ENCODE results near the gene SERPINE2.

The SERPINE2 gene

GRCh38 chr2:224046752-224047151 is 7.7 kb upstream of the SERPINE2 start:
- no peak for DNase-seq (ENCODE audit: low read depth)
- no peak overlapping the region for H3K4me3 ChIP-seq (ENCODE audit: low read length)
- no peak for TF ChIP-seq CTCF (conservative IDR thresholded peaks at IDR 0.05; ENCODE audit: low read length)

DNA sequence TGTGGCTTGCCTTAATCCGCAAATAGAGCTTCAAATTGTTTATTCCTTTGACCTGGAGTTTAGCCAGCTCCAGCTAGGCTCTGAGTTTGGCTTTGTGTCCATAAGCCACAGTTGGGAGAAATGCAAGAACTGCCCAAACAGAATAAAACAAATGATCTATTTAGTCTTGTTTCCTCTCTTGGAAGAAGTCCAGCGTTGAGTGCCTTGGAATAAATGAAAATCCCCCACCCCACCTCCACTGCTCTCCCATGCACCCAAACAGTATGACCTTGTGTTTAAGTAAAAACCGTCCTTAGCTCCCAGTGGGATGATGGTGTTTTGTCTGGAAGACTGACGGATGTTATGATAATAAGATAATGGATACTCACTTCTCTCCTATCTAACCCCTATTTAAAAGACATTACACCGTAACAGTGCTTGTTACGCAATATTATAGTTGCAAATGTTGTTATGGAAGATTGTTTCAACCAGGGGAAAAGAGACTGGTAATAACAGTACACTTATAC is 3.2 kb upstream of the SERPINE2 start:
- no peak for TF ChIP-seq CTCF (conservative IDR thresholded peaks at IDR 0.05; ENCODE audit: low read length)
- no peak for DNase-seq (ENCODE audit: low read depth)
- no peak overlapping the region for H3K4me3 ChIP-seq (ENCODE audit: low read length)

- no peak for DNase-seq (ENCODE audit: low read depth)
- TF ChIP-seq CTCF (conservative IDR thresholded peaks at IDR 0.05; ENCODE audit: low read length), result no peak
- no peak overlapping the region for H3K4me3 ChIP-seq (ENCODE audit: low read length)
These were observed 2.5 kb upstream of the SERPINE2 start for GRCh38 chr2:224041554-224041953.

DNA sequence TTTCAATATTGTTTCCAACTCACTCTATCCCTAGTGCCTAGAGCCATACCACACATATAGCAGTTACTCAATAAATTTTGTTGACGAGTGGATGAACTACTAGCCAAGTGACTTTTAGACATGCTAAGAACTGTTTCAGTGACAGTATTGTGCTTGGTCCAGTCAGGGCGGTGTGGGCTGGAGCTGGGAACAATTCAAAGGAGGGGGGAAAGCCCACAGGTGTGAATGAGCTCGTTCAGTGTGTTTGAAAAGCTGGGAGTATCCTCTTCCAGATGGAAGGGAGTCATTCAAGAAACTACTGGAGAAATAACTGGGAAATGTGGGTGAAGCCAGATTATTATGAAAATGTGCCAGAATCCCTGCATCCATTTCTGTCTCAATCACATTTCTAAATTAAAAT is 1.7 kb upstream of the SERPINE2 start:
- no peak for DNase-seq (ENCODE audit: low read depth)
- no peak overlapping the region for H3K4me3 ChIP-seq (ENCODE audit: low read length)
- no peak for TF ChIP-seq CTCF (conservative IDR thresholded peaks at IDR 0.05; ENCODE audit: low read length)

DNA sequence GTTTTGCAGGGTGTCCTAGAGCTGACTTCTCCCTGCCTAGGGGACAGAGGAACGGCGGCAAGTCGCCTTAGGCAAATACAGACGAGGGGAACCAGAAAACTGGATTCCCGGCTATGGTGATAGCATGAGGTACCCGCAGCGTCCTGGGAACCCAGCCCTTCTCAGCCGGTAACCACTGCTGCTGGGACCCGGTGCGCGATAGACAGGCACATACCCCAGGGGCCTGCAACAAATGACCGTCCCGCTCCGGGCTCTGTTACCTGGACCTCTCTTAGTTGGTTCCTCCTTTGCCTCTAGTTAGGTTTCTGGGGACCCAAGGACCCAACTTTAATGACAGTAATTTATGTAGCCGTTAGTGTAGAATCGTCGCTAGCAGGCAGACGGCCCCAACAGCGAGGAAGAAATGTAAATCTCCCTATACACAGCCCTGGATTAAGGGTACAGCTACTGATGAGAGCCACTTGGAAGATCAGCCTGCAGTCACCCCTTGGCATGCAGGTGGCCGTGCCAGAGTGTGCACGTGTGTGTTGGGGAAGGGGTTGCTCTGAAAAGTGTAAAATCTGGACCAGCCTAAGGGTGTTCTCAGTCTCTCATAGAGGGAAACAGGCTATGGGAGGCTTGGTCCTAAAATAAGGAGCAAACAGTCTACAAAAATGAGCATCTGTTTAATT is 819 bp upstream of the SERPINE2 start:
- DNase-seq (ENCODE audit: low read depth), result no peak
- no peak for TF ChIP-seq CTCF (conservative IDR thresholded peaks at IDR 0.05; ENCODE audit: low read length)
- H3K4me3 ChIP-seq (ENCODE audit: low read length), result peak overlapping the region; percentile 54

DNA sequence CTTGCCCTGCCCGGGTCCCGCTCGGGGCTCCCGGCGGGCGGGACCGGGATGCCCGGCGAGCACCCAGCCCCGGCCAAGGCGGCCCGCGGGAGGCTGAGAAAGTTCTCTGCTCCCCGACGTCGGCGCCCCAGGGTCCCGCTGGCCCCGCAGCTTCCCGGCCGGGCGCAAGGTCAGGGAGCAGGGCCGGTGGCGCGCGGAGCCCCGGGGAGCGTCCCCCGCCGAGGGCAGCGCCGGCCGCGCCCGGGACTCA is 331 bp downstream of the SERPINE2 start:
- DNase-seq (ENCODE audit: low read depth), result no peak
- no peak for TF ChIP-seq CTCF (conservative IDR thresholded peaks at IDR 0.05; ENCODE audit: low read length)
- H3K4me3 ChIP-seq (ENCODE audit: low read length), result peak overlapping the region; percentile 88

- TF ChIP-seq CTCF (conservative IDR thresholded peaks at IDR 0.05; ENCODE audit: low read length), result no peak
- H3K4me3 ChIP-seq (ENCODE audit: low read length), result peak overlapping the region; percentile 88
- no peak for DNase-seq (ENCODE audit: low read depth)
These were observed 847 bp downstream of the SERPINE2 start for GRCh38 chr2:224038049-224038829.

All from AG10803 (cell line).